Measurements from ENCODE around the gene DUXA.

Gene DUXA

DNA sequence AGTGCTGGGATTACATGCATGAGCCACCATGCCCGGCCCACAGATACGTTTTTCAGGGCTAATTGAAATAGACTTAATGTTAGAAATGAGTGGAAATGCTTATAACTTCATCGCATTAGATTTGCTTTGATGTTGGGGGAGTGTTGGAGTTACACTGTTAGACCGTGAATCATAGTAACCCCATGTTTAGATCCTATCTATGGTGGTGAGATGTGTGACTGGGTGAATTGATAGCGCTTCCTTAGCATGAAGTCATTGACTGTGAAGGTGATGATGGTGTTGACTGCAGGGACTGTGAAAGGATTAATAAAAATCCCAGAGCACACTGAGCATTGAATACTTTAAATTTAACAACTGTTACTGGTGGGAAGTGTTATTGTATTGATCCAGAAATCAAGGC, 25.7 kb upstream of the DUXA start:
- H3K36me3 ChIP-seq (ENCODE audit: low read depth), result peaks cover 49% of the 10 kb centered on the region
- peak overlapping the region; percentile 91 for H3K4me3 ChIP-seq (ENCODE audit: severe bottlenecking)
- peaks cover 8% of the 10 kb centered on the region for H3K4me1 ChIP-seq (ENCODE audit: insufficient read depth, poor library complexity, severe bottlenecking)
- ATAC-seq (ENCODE audit: low read depth), result no peak
- no peaks in the 10 kb centered on the region for H3K27me3 ChIP-seq (ENCODE audit: insufficient read depth, poor library complexity, severe bottlenecking)
- no peak for DNase-seq (ENCODE audit: low spot score)
- H3K9me3 ChIP-seq (ENCODE audit: severe bottlenecking), result no peaks in the 10 kb centered on the region
- no peak for TF ChIP-seq CTCF (IDR thresholded peaks at IDR 0.05; ENCODE audit: poor library complexity, severe bottlenecking)
- H3K27ac ChIP-seq (ENCODE audit: poor library complexity, severe bottlenecking), result no peak overlapping the region

GRCh38 chr19:57192077-57192420, 24.8 kb upstream of the DUXA start:
- ATAC-seq (ENCODE audit: low read depth), result peak; percentile 26; the same call in 2 of the 3 replicates
- Histone ChIP-seq H3K4me3 (ENCODE audit: severe bottlenecking) (peak overlapping the region; percentile 91), H3K27ac (ENCODE audit: poor library complexity, severe bottlenecking) (peak overlapping the region; percentile 51), H3K27me3 (ENCODE audit: insufficient read depth, poor library complexity, severe bottlenecking) (no peaks in the 10 kb centered on the region), H3K4me1 (ENCODE audit: insufficient read depth, poor library complexity, severe bottlenecking) (peaks cover 8% of the 10 kb centered on the region), H3K9me3 (ENCODE audit: severe bottlenecking) (no peaks in the 10 kb centered on the region), H3K36me3 (ENCODE audit: low read depth) (peaks cover 47% of the 10 kb centered on the region)
- no peak for DNase-seq (ENCODE audit: low spot score)
- TF ChIP-seq CTCF (IDR thresholded peaks at IDR 0.05; ENCODE audit: poor library complexity, severe bottlenecking), result no peak

GRCh38 chr19:57191141-57192076, 24.1 kb upstream of the DUXA start, which contains the start of gene ZNF264:
TSS of gene ZNF264 (plus strand) at chr19:57191500. CDS start at chr19:57191914, 414 bp downstream.
- peak; percentile 82 for DNase-seq (ENCODE audit: low spot score)
- Histone ChIP-seq H3K36me3 (ENCODE audit: low read depth) (peaks cover 41% of the 10 kb centered on the region), H3K9me3 (ENCODE audit: severe bottlenecking) (no peaks in the 10 kb centered on the region)

GRCh38 chr19:57190301-57190700, 23.0 kb upstream of the DUXA start:
- H3K4me1 ChIP-seq (ENCODE audit: insufficient read depth, poor library complexity, severe bottlenecking), result peaks cover 8% of the 10 kb centered on the region
- peaks cover 30% of the 10 kb centered on the region for H3K36me3 ChIP-seq (ENCODE audit: low read depth)
- no peak for TF ChIP-seq CTCF (IDR thresholded peaks at IDR 0.05; ENCODE audit: poor library complexity, severe bottlenecking)
- DNase-seq (ENCODE audit: low spot score) (no peak), ATAC-seq (ENCODE audit: low read depth) (no peak)
- H3K27me3 ChIP-seq (ENCODE audit: insufficient read depth, poor library complexity, severe bottlenecking), result no peaks in the 10 kb centered on the region
- no peak overlapping the region for H3K27ac ChIP-seq (ENCODE audit: poor library complexity, severe bottlenecking)
- H3K4me3 ChIP-seq (ENCODE audit: severe bottlenecking), result no peak overlapping the region
- no peaks in the 10 kb centered on the region for H3K9me3 ChIP-seq (ENCODE audit: severe bottlenecking)

More at GRCh38 chr19:57191141-57192076, 24.1 kb upstream of the DUXA start, which contains the start of gene ZNF264:
- Histone ChIP-seq H3K4me3 (ENCODE audit: severe bottlenecking) (peak within 1 kb of the TSS; percentile 91), H3K4me1 (ENCODE audit: insufficient read depth, poor library complexity, severe bottlenecking) (peaks cover 8% of the 10 kb centered on the region), H3K27me3 (ENCODE audit: insufficient read depth, poor library complexity, severe bottlenecking) (no peaks in the 10 kb centered on the region), H3K27ac (ENCODE audit: poor library complexity, severe bottlenecking) (peak within 1 kb of the TSS; percentile 51)
- peak; percentile 97 for ATAC-seq (ENCODE audit: low read depth)
- peak; percentile 8 for TF ChIP-seq CTCF (IDR thresholded peaks at IDR 0.05; ENCODE audit: poor library complexity, severe bottlenecking)

Measured in RWPE2 (cell line).